ENCODE results near the gene SERPINA3.

- no peak for TF ChIP-seq SUZ12 (IDR thresholded peaks at IDR 0.05; ENCODE audit: unreplicated experiment)
- TF ChIP-seq SKIL (IDR thresholded peaks at IDR 0.05; ENCODE audit: low read depth, poor library complexity, severe bottlenecking) = no peak
- TF ChIP-seq SP1 (IDR thresholded peaks at IDR 0.05; ENCODE audit: low read depth, low read length) = no peak
- no peak for TF ChIP-seq FOXK2 (IDR thresholded peaks at IDR 0.05)
- no peak for TF ChIP-seq RELA (IDR thresholded peaks at IDR 0.05; ENCODE audit: borderline replicate concordance, partially characterized antibody)
- no peak for TF ChIP-seq EZH2 (IDR thresholded peaks at IDR 0.05; ENCODE audit: borderline replicate concordance, control insufficient read depth, low read depth, low read length)
- no peak for TF ChIP-seq KLF5 (IDR thresholded peaks at IDR 0.05; ENCODE audit: partially characterized antibody)
- TF ChIP-seq CTCF (IDR thresholded peaks at IDR 0.05 in 2 of 3, conservative IDR thresholded peaks at IDR 0.05 in 1 of 3; ENCODE audit: control insufficient read depth in 2 of 3, extremely low read depth in 1 of 3, insufficient read depth in 1 of 3, low read depth in 3 of 3, low read length in 3 of 3) = no peak
These were observed 40.2 kb upstream of the SERPINA3 start for GRCh38 chr14:94571950-94572349.

All from GM12878 (cell line).